Fibroblast of lung (primary cell): ENCODE measurements around the gene OASL. TPM values are rescaled to one million over a fixed set of nuclear protein-coding genes. Genes with fewer than 3 reads are reported as not detected.
A peak's percentile ranks its signal among the peaks of the same experiment; 100 is the strongest.

Experiments
- DNase-seq, 2 donors: peaks; one replicate each; pipeline versions ENCODE4 v3.0.0 to v3.0.0-alpha.2; 2010; ENCODE audit warnings: low read depth in 2 of 2
- H2AFZ ChIP-seq: 2 replicates; pipeline ENCODE4 v1.5.1; 2012; ENCODE audit warnings: low read length, control low read depth, inconsistent platforms
- H3K27ac ChIP-seq: 2 replicates; pipeline ENCODE4 v1.5.1; 2011; ENCODE audit warnings: low read length, control low read depth; ENCODE audit not compliant: insufficient read depth
- H3K27me3 ChIP-seq: 2 replicates; pipeline ENCODE4 v1.5.1; 2011; ENCODE audit warnings: mild to moderate bottlenecking, low read length; ENCODE audit not compliant: control insufficient read depth, insufficient read depth
- H3K36me3 ChIP-seq: 2 replicates; pipeline ENCODE4 v1.5.1; 2011; ENCODE audit warnings: low read length; ENCODE audit not compliant: control insufficient read depth, insufficient read depth
- H3K4me1 ChIP-seq: 2 replicates; pipeline ENCODE4 v1.5.1; 2011; ENCODE audit warnings: low read length; ENCODE audit not compliant: control insufficient read depth, insufficient read depth; ENCODE audit errors: extremely low read depth
- H3K4me2 ChIP-seq: 2 replicates; pipeline ENCODE4 v1.5.1; 2011; ENCODE audit warnings: low read length, control low read depth; ENCODE audit not compliant: insufficient read depth; ENCODE audit errors: extremely low read depth
- H3K4me3 ChIP-seq, 4 experiments: fragments of 200-600 bp in 1 of 4; sonication (generic) in 1 of 4; replicated peaks in 1 of 4; 2 replicates each; pipeline ENCODE4 v1.5.1; 2011 to 2016; ENCODE audit warnings: low read length in 4 of 4, low read depth in 3 of 4, mild to moderate bottlenecking in 3 of 4, control low read depth in 2 of 4, inconsistent platforms in 1 of 4, mixed read lengths in 1 of 4; ENCODE audit not compliant: insufficient read depth in 1 of 4; ENCODE audit errors: control extremely low read depth in 1 of 4
- H3K79me2 ChIP-seq: 2 replicates; pipeline ENCODE4 v1.5.1; 2012; ENCODE audit warnings: mild to moderate bottlenecking, low read length, inconsistent platforms; ENCODE audit not compliant: control insufficient read depth, insufficient read depth
- H3K9ac ChIP-seq: 2 replicates; pipeline ENCODE4 v1.5.1; 2011; ENCODE audit warnings: mild to moderate bottlenecking, low read length, control low read depth; ENCODE audit not compliant: insufficient read depth
- H3K9me3 ChIP-seq: 2 replicates; pipeline ENCODE4 v1.5.1; 2012; ENCODE audit warnings: low read depth, low read length; ENCODE audit not compliant: control insufficient read depth, insufficient read depth
- H4K20me1 ChIP-seq: 2 replicates; pipeline ENCODE4 v1.5.1; 2011; ENCODE audit warnings: low read length; ENCODE audit not compliant: control insufficient read depth, insufficient read depth; ENCODE audit errors: extremely low read depth
- EZH2 ChIP-seq: IDR thresholded peaks from 2 replicates; pipeline ENCODE4 v1.5.1; 2012; ENCODE audit warnings: low read length, control low read depth, mild to moderate bottlenecking; ENCODE audit errors: missing control alignments
- polyA plus RNA-seq, 2 donors: library from polyadenylated mRNA; depleted of rRNA in 1 of 2; stranded (reverse) in 1 of 2; unstranded in 1 of 2; fragments of >200 nt; gene quantifications; 2 replicates each; pipeline ENCODE4 v1.2.1, GENCODE V29; 2011 to 2012; ENCODE audit warnings: missing spikeins in 1 of 2
- total RNA-seq: library from RNA; depleted of rRNA; stranded (reverse); fragments of >200 nt; gene quantifications from 2 replicates; pipeline ENCODE4 v1.2.1, GENCODE V29; 2014
- TF ChIP-seq, protein P1 (sequence below), 2 donors: IDR thresholded peaks in 1 of 2; conservative IDR thresholded peaks in 1 of 2; 1 replicate in 1 of 2; 2 replicates in 1 of 2; pipeline ENCODE4 v1.5.1; 2011 to 2012; ENCODE audit warnings: low read length in 2 of 2, control low read depth in 1 of 2, inconsistent platforms in 1 of 2, low read depth in 1 of 2, mild to moderate bottlenecking in 1 of 2

The OASL gene
- total and polyA plus RNA-seq, 2 donors (not counting 1 experiment from before 2014, with no cell fraction given) = 0.07 to 1.2 TPM

DNA sequence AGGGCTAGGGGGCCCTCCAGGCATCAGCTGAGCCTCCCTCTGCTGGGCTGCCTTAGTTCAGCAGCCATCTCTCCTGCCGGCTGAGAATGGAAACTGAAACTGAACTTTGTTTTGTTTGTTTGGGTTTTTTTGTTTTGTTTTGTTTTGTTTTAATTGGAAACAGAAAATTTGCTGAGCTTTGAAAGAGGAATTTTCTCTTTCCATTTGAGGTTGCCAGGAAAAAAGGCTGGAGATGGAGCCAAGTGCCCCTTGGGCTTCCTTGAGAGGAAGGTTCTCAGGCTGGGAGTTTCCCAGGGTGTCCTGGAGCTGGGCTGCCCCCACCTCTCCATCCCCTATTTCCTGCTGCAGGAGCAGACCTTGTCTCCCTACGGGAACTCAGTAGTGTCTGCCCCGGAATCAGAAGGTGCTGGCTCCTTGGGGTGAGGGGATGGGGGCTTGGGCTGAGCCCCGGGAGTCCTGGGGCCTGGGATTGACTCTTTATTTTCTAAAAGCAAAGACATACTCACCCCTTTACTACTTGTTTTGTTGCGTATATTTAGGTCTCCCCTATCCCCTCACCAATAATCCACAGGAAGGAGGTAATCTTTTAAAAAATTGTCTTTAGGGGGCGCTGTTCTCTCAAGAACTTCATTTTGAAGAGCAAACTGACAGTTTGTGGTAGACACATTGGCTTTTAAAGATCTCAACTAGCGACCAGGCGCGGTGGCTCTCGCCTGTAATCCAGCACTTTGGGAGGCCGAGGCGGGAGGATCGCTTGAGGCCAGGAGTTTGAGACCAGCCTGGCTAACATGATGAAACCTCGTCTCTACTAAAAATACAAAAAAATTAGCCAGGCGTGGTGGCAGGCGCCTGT is 21.3 kb upstream of the OASL start:
- Histone ChIP-seq H3K9ac (peak overlapping the region; percentile 49), H2AFZ (peak overlapping the region; percentile 97), H3K27ac (peak overlapping the region; percentile 51), H3K9me3 (no peaks in the 10 kb centered on the region), H3K4me2 (peak overlapping the region; percentile 96), H4K20me1 (no peaks in the 10 kb centered on the region), H3K4me3 (peak overlapping the region; percentile 27 to 50 (median 44)), H3K36me3 (no peaks in the 10 kb centered on the region), H3K79me2 (no peaks in the 10 kb centered on the region), H3K27me3 (no peaks in the 10 kb centered on the region), H3K4me1 (peaks cover 4% of the 10 kb centered on the region)
- TF ChIP-seq, protein P1, sequence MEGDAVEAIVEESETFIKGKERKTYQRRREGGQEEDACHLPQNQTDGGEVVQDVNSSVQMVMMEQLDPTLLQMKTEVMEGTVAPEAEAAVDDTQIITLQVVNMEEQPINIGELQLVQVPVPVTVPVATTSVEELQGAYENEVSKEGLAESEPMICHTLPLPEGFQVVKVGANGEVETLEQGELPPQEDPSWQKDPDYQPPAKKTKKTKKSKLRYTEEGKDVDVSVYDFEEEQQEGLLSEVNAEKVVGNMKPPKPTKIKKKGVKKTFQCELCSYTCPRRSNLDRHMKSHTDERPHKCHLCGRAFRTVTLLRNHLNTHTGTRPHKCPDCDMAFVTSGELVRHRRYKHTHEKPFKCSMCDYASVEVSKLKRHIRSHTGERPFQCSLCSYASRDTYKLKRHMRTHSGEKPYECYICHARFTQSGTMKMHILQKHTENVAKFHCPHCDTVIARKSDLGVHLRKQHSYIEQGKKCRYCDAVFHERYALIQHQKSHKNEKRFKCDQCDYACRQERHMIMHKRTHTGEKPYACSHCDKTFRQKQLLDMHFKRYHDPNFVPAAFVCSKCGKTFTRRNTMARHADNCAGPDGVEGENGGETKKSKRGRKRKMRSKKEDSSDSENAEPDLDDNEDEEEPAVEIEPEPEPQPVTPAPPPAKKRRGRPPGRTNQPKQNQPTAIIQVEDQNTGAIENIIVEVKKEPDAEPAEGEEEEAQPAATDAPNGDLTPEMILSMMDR (conservative IDR thresholded peaks at IDR 0.05 in 1 of 2, IDR thresholded peaks at IDR 0.05 in 1 of 2; ENCODE audit: low read depth in 1 of 2, low read length in 2 of 2) = peak; percentile 36 to 61
- no peak for TF ChIP-seq EZH2
- DNase-seq = peak; percentile 16 to 54

DNA sequence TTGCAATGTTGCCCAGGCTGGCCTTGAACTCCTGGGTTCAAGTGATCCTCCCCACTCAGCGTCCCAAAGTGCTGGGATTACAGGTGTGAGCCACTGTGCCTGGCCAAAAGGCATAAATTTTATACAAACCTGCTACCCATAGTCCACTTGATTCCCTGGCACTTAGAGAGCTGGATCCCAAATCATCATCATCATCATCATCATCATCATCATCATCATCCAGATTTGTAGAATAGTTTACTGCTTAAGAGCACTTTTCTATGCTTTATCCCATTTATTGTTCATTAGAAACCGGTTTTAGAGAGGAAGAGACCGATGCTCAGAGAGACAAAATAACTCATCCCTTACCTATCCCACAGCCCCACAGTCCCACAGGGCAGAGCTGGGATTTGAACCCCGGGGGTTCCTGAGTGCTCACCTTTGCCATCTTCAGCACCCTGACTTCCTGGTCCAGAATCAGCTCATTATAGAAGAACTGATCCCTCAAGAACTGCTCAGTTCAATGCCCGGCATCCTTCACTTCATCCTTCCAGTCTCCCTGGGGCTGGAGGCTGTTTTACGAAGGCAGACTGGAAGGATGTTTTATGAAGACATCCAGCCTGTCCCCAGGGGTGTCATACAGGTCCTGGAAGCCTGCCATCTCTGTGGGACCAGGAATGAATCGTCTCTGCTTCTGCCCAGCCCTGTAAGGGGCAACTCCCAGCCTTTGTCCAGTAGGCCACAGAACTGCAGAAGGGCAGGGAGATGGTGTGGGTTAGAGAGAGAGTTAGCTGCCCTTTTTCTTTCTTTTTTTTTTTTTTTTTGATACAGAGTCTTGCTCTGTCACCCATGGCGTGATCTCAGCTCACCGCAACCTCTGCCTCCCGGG is 20.2 kb upstream of the OASL start:
- no peak overlapping the region for H3K4me2 ChIP-seq

More for the DNA sequence above, 20.2 kb upstream of the OASL start:
- H3K4me1 ChIP-seq = peaks cover 4% of the 10 kb centered on the region
- H3K36me3 ChIP-seq = no peaks in the 10 kb centered on the region
- H3K9me3 ChIP-seq = no peaks in the 10 kb centered on the region
- no peaks in the 10 kb centered on the region for H4K20me1 ChIP-seq
- TF ChIP-seq, protein P1 (conservative IDR thresholded peaks at IDR 0.05 in 1 of 2, IDR thresholded peaks at IDR 0.05 in 1 of 2; ENCODE audit: low read depth in 1 of 2, low read length in 2 of 2) = no peak
- TF ChIP-seq EZH2 = no peak
- no peak overlapping the region for H3K9ac ChIP-seq
- no peaks in the 10 kb centered on the region for H3K27me3 ChIP-seq
- no peak overlapping the region for H3K4me3 ChIP-seq
- no peak for DNase-seq
- H2AFZ ChIP-seq = peak overlapping the region; percentile 39
- no peak overlapping the region for H3K27ac ChIP-seq
- no peaks in the 10 kb centered on the region for H3K79me2 ChIP-seq
